Activated T-helper 2 cell treated with anti-CD3 and anti-CD28 coated beads, Interferon-gamma antibody, Interleukin-2, Interleukin-4, amounts not matched to agents 10 μg/mL and 5 μg/mL and 100 μg/mL, durations not matched to agents 14 hours and 24 hours and 36 hours (primary cell): ENCODE results near the gene BPIFB3. TPM values are rescaled to one million over a fixed set of nuclear protein-coding genes. Genes with fewer than 3 reads are reported as not detected.
A peak's percentile ranks its signal among the peaks of the same experiment; 100 is the strongest.
"Not testable (repeated sequence)": the region's sequence is repeated elsewhere in the genome, so short reads cannot be mapped to it uniquely, and the experiment has no call there.

Experiments
- DNase-seq: peaks from one replicate; pipeline ENCODE4 v3.0.0; 2021; ENCODE audit warnings: low spot score
- H3K27ac Mint-ChIP-seq: one replicate; pipeline ENCODE4 v1.8.0; 2021; ENCODE audit warnings: mixed read lengths
- H3K27me3 Mint-ChIP-seq: one replicate; pipeline ENCODE4 v1.8.0; 2021; ENCODE audit warnings: low read depth, mixed read lengths
- H3K36me3 Mint-ChIP-seq: one replicate; pipeline ENCODE4 v1.8.0; 2021; ENCODE audit warnings: low read depth, mixed read lengths
- H3K4me1 Mint-ChIP-seq: one replicate; pipeline ENCODE4 v1.8.0; 2021; ENCODE audit warnings: low read depth, mixed read lengths
- H3K4me3 Mint-ChIP-seq: one replicate; pipeline ENCODE4 v1.8.0; 2021; ENCODE audit warnings: low read depth, mild to moderate bottlenecking, moderate library complexity, mixed read lengths
- H3K9me3 Mint-ChIP-seq: one replicate; pipeline ENCODE4 v1.8.0; 2021; ENCODE audit warnings: mixed read lengths
- intact Hi-C: fragments of 100-400 bp; cut with micrococcal nuclease; formaldehyde crosslinking; loops from one replicate; pipeline ENCODE4 v1.15.1; 2023
- total RNA-seq: library from RNA; stranded (reverse); gene quantifications from 2 replicates; pipeline ENCODE4 v1.2.3, GENCODE V29; 2022

BPIFB3 gene
- total RNA-seq, 1 donor from 2014 or later = not detected

GRCh38 chr20:33081411-33082154, 27.9 kb downstream of the BPIFB3 start:
- Mint-ChIP-seq H3K4me3 (no peak overlapping the region), H3K27me3 (peaks cover 6% of the 10 kb centered on the region), H3K27ac (no peak overlapping the region), H3K36me3 (no peaks in the 10 kb centered on the region), H3K4me1 (no peaks in the 10 kb centered on the region), H3K9me3 (no peaks in the 10 kb centered on the region)
- no peak for DNase-seq
- intact Hi-C loops = no loop called here

GRCh38 chr20:33082546-33082945, 28.8 kb downstream of the BPIFB3 start:
- no peaks in the 10 kb centered on the region for H3K9me3 Mint-ChIP-seq
- no peak for DNase-seq
- H3K27me3 Mint-ChIP-seq = peaks cover 6% of the 10 kb centered on the region
- no peaks in the 10 kb centered on the region for H3K36me3 Mint-ChIP-seq
- no peaks in the 10 kb centered on the region for H3K4me1 Mint-ChIP-seq
- intact Hi-C loops = no loop called here
- H3K4me3 Mint-ChIP-seq = no peak overlapping the region
- H3K27ac Mint-ChIP-seq = no peak overlapping the region

- no peaks in the 10 kb centered on the region for H3K36me3 Mint-ChIP-seq
- H3K27me3 Mint-ChIP-seq = peaks cover 6% of the 10 kb centered on the region
- no peak for DNase-seq
- intact Hi-C loops = no loop called here
- no peak overlapping the region for H3K27ac Mint-ChIP-seq
- H3K4me1 Mint-ChIP-seq = no peaks in the 10 kb centered on the region
- no peaks in the 10 kb centered on the region for H3K9me3 Mint-ChIP-seq
- no peak overlapping the region for H3K4me3 Mint-ChIP-seq
Measured at GRCh38 chr20:33083544-33084340, 30.0 kb downstream of the BPIFB3 start.

GRCh38 chr20:33084722-33085121, 31.0 kb downstream of the BPIFB3 start:
- Mint-ChIP-seq H3K4me3 (no peak overlapping the region), H3K27ac (no peak overlapping the region), H3K4me1 (no peaks in the 10 kb centered on the region), H3K9me3 (no peaks in the 10 kb centered on the region), H3K27me3 (peaks cover 5% of the 10 kb centered on the region), H3K36me3 (no peaks in the 10 kb centered on the region)
- no peak for DNase-seq
- intact Hi-C loops = no loop called here

- Mint-ChIP-seq H3K36me3 (no peaks in the 10 kb centered on the region), H3K4me1 (no peaks in the 10 kb centered on the region), H3K4me3 (no peak overlapping the region), H3K9me3 (no peaks in the 10 kb centered on the region), H3K27ac (no peak overlapping the region), H3K27me3 (no peaks in the 10 kb centered on the region)
- no peak for DNase-seq
- intact Hi-C loops = no loop called here
Measured at GRCh38 chr20:33086052-33086722, 32.5 kb downstream of the BPIFB3 start.

GRCh38 chr20:33091147-33091546, 37.4 kb downstream of the BPIFB3 start:
- Mint-ChIP-seq H3K9me3 (no peaks in the 10 kb centered on the region), H3K27me3 (peaks cover 4% of the 10 kb centered on the region), H3K4me3 (no peak overlapping the region), H3K4me1 (peaks cover 2% of the 10 kb centered on the region), H3K36me3 (no peaks in the 10 kb centered on the region), H3K27ac (no peak overlapping the region)
- DNase-seq = no peak
- intact Hi-C loops = loop anchor here (10.0 kb wide), 1 partner anchor 296 kb away; no protein-coding TSS in a partner anchor

GRCh38 chr20:33091693-33092092, 38.0 kb downstream of the BPIFB3 start:
- intact Hi-C loops = loop anchor here (10.0 kb wide), 1 partner anchor 297 kb away; no protein-coding TSS in a partner anchor
- H3K27ac Mint-ChIP-seq = no peak overlapping the region
- no peak overlapping the region for H3K4me3 Mint-ChIP-seq
- H3K27me3 Mint-ChIP-seq = peaks cover 4% of the 10 kb centered on the region
- H3K36me3 Mint-ChIP-seq = no peaks in the 10 kb centered on the region
- peaks cover 2% of the 10 kb centered on the region for H3K4me1 Mint-ChIP-seq
- DNase-seq = no peak
- no peaks in the 10 kb centered on the region for H3K9me3 Mint-ChIP-seq

- Mint-ChIP-seq H3K36me3 (no peaks in the 10 kb centered on the region), H3K27ac (no peak overlapping the region), H3K4me1 (peaks cover 2% of the 10 kb centered on the region), H3K27me3 (peaks cover 4% of the 10 kb centered on the region), H3K4me3 (no peak overlapping the region), H3K9me3 (no peaks in the 10 kb centered on the region)
- no peak for DNase-seq
- intact Hi-C loops = loop anchor here (10.0 kb wide), 1 partner anchor 298 kb away; no protein-coding TSS in a partner anchor
Measured at GRCh38 chr20:33092361-33092760, 38.7 kb downstream of the BPIFB3 start.

GRCh38 chr20:33093074-33093473, 39.4 kb downstream of the BPIFB3 start:
- Mint-ChIP-seq H3K27me3 (peaks cover 4% of the 10 kb centered on the region), H3K4me1 (peaks cover 2% of the 10 kb centered on the region), H3K36me3 (no peaks in the 10 kb centered on the region), H3K27ac (no peak overlapping the region), H3K9me3 (no peaks in the 10 kb centered on the region), H3K4me3 (no peak overlapping the region)
- intact Hi-C loops = loop anchor here (10.0 kb wide), 1 partner anchor 298 kb away; no protein-coding TSS in a partner anchor
- DNase-seq = no peak

- DNase-seq = no peak
- intact Hi-C loops = loop anchor here (10.0 kb wide), 1 partner anchor 299 kb away; no protein-coding TSS in a partner anchor
- no peaks in the 10 kb centered on the region for H3K36me3 Mint-ChIP-seq
- no peaks in the 10 kb centered on the region for H3K9me3 Mint-ChIP-seq
- peaks cover 2% of the 10 kb centered on the region for H3K4me1 Mint-ChIP-seq
- peaks cover 4% of the 10 kb centered on the region for H3K27me3 Mint-ChIP-seq
- H3K27ac Mint-ChIP-seq = no peak overlapping the region
- H3K4me3 Mint-ChIP-seq = no peak overlapping the region
Measured at GRCh38 chr20:33093582-33093981, 39.9 kb downstream of the BPIFB3 start.

GRCh38 chr20:33095249-33095648, 41.5 kb downstream of the BPIFB3 start:
- no peak overlapping the region for H3K4me3 Mint-ChIP-seq
- H3K36me3 Mint-ChIP-seq = no peaks in the 10 kb centered on the region
- intact Hi-C loops = loop anchor here (10.0 kb wide), 1 partner anchor 300 kb away; no protein-coding TSS in a partner anchor
- no peak for DNase-seq
- H3K9me3 Mint-ChIP-seq = no peaks in the 10 kb centered on the region
- peaks cover 4% of the 10 kb centered on the region for H3K27me3 Mint-ChIP-seq
- H3K4me1 Mint-ChIP-seq = peaks cover 2% of the 10 kb centered on the region
- H3K27ac Mint-ChIP-seq = no peak overlapping the region

- intact Hi-C loops = loop anchor here (1.0 to 10.0 kb wide), 2 partner anchors 194 to 301 kb away; no protein-coding TSS in a partner anchor
- not testable (repeated sequence) for H3K27ac Mint-ChIP-seq, H3K36me3 Mint-ChIP-seq, H3K4me1 Mint-ChIP-seq, H3K9me3 Mint-ChIP-seq, H3K4me3 Mint-ChIP-seq, H3K27me3 Mint-ChIP-seq
- DNase-seq = peak; percentile 20
Measured at GRCh38 chr20:33095902-33096584, 42.3 kb downstream of the BPIFB3 start.
